H9 (cell line): ENCODE data around the gene COMMD10. TPM values are rescaled to one million over a fixed set of nuclear protein-coding genes. Genes with fewer than 3 reads are reported as not detected.

Experiments
- DNase-seq: peaks from one replicate; pipeline ENCODE4 v3.0.0-alpha.2; 2017
- H2AFZ ChIP-seq: one replicate; pipeline ENCODE4 v1.6.1; 2013; ENCODE audit warnings: mild to moderate bottlenecking, low read length, control low read depth, moderate library complexity
- H2AK5ac ChIP-seq: 2 replicates; pipeline ENCODE4 v1.6.1; 2013; ENCODE audit warnings: low read length, control low read depth, mixed read lengths; ENCODE audit not compliant: insufficient read length
- H2BK120ac ChIP-seq: one replicate; pipeline ENCODE4 v1.6.1; 2013; ENCODE audit warnings: low read depth, mild to moderate bottlenecking, low read length, control low read depth, inconsistent platforms; ENCODE audit not compliant: poor library complexity, severe bottlenecking
- H2BK12ac ChIP-seq: 2 replicates; pipeline ENCODE4 v1.6.1; 2013; ENCODE audit warnings: low read length, control low read depth, mixed read lengths, low read depth; ENCODE audit not compliant: insufficient read length
- H2BK15ac ChIP-seq: 2 replicates; pipeline ENCODE4 v1.6.1; 2013; ENCODE audit warnings: low read depth, low read length, control low read depth
- H2BK20ac ChIP-seq: one replicate; pipeline ENCODE4 v1.6.1; 2013; ENCODE audit warnings: low read depth, mild to moderate bottlenecking, low read length, control low read depth, inconsistent platforms; ENCODE audit not compliant: poor library complexity, severe bottlenecking
- H2BK5ac ChIP-seq: 2 replicates; pipeline ENCODE4 v1.6.1; 2013; ENCODE audit warnings: low read length, control low read depth, mixed read lengths; ENCODE audit not compliant: insufficient read length
- H3K14ac ChIP-seq: 2 replicates; pipeline ENCODE4 v1.6.1; 2013; ENCODE audit warnings: low read length, control low read depth; ENCODE audit not compliant: insufficient read depth
- H3K18ac ChIP-seq: 2 replicates; pipeline ENCODE4 v1.6.1; 2013; ENCODE audit warnings: low read depth, mild to moderate bottlenecking, mixed read lengths, low read length, control low read depth; ENCODE audit not compliant: insufficient read length
- H3K23ac ChIP-seq: 2 replicates; pipeline ENCODE4 v1.6.1; 2013; ENCODE audit warnings: low read length, control low read depth, mixed read lengths, low read depth; ENCODE audit not compliant: insufficient read length
- H3K23me2 ChIP-seq: 2 replicates; pipeline ENCODE4 v1.6.1; 2013; ENCODE audit warnings: low read depth, mild to moderate bottlenecking, mixed read lengths, low read length, control low read depth; ENCODE audit not compliant: insufficient read length, poor library complexity, severe bottlenecking
- H3K27ac ChIP-seq: 2 replicates; pipeline ENCODE4 v1.5.1; 2013; ENCODE audit warnings: low read length, control low read depth, mixed read lengths, low read depth; ENCODE audit not compliant: insufficient read length
- H3K27me3 ChIP-seq: 2 replicates; pipeline ENCODE4 v1.6.1; 2013; ENCODE audit warnings: low read length, control low read depth, inconsistent platforms; ENCODE audit not compliant: insufficient read depth
- H3K4ac ChIP-seq: 2 replicates; pipeline ENCODE4 v1.6.1; 2013; ENCODE audit warnings: low read depth, mild to moderate bottlenecking, control low read depth, inconsistent platforms, low read length, moderate library complexity
- H3K4me1 ChIP-seq: 2 replicates; pipeline ENCODE4 v1.6.1; 2013; ENCODE audit warnings: low read length, control low read depth, inconsistent platforms; ENCODE audit not compliant: insufficient read depth
- H3K4me2 ChIP-seq: 2 replicates; pipeline ENCODE4 v1.6.1; 2013; ENCODE audit warnings: low read length, control low read depth, mixed read lengths; ENCODE audit not compliant: insufficient read length, insufficient read depth
- H3K56ac ChIP-seq: 2 replicates; pipeline ENCODE4 v1.6.1; 2013; ENCODE audit warnings: low read depth, mild to moderate bottlenecking, mixed read lengths, low read length, control low read depth; ENCODE audit not compliant: insufficient read length
- H3K79me1 ChIP-seq: 2 replicates; pipeline ENCODE4 v1.6.1; 2013; ENCODE audit warnings: low read depth, mild to moderate bottlenecking, moderate library complexity, low read length, control low read depth, inconsistent platforms; ENCODE audit not compliant: insufficient read depth, poor library complexity, severe bottlenecking
- H3K79me2 ChIP-seq: 2 replicates; pipeline ENCODE4 v1.6.1; 2013; ENCODE audit warnings: low read length, control low read depth, inconsistent platforms; ENCODE audit not compliant: insufficient read depth
- H3K9ac ChIP-seq: 2 replicates; pipeline ENCODE4 v1.6.1; 2013; ENCODE audit warnings: low read length, control low read depth, mixed read lengths; ENCODE audit not compliant: insufficient read length; ENCODE audit errors: extremely low read depth
- H3K9me3 ChIP-seq: one replicate; pipeline ENCODE4 v1.6.1; 2013; ENCODE audit warnings: low read depth, low read length, inconsistent platforms; ENCODE audit not compliant: control insufficient read depth
- H3T11ph ChIP-seq: one replicate; pipeline ENCODE4 v1.6.1; 2013; ENCODE audit warnings: mild to moderate bottlenecking, low read length, control low read depth, inconsistent platforms
- H4K20me1 ChIP-seq: one replicate; pipeline ENCODE4 v1.6.1; 2013; ENCODE audit not compliant: control insufficient read depth, insufficient read length, insufficient read depth
- H4K5ac ChIP-seq: 2 replicates; pipeline ENCODE4 v1.6.1; 2013; ENCODE audit warnings: low read depth, mild to moderate bottlenecking, mixed read lengths, low read length, control low read depth; ENCODE audit not compliant: insufficient read length
- H4K8ac ChIP-seq: replicated peaks from 2 replicates; pipeline ENCODE4 v1.6.1; 2013; ENCODE audit warnings: low read length, control low read depth, mixed read lengths, low read depth; ENCODE audit not compliant: insufficient read length
- H4K91ac ChIP-seq: 2 replicates; pipeline ENCODE4 v1.6.1; 2013; ENCODE audit warnings: low read depth, mild to moderate bottlenecking, moderate library complexity, mixed read lengths, low read length, control low read depth; ENCODE audit not compliant: insufficient read length
- H3K27ac Mint-ChIP-seq, 3 experiments: 2 replicates in 2 of 3; 3 replicates in 1 of 3; pipeline ENCODE4 v1.8.0; 2020 to 2021; ENCODE audit warnings: mixed read lengths in 3 of 3, mild to moderate bottlenecking in 1 of 3, moderate library complexity in 1 of 3
- H3K27me3 Mint-ChIP-seq: 2 replicates; pipeline ENCODE4 v1.8.0; 2021; ENCODE audit warnings: low read depth, mild to moderate bottlenecking, moderate library complexity, mixed read lengths
- H3K36me3 Mint-ChIP-seq, 3 experiments: 2 replicates in 2 of 3; 3 replicates in 1 of 3; pipeline ENCODE4 v1.8.0; 2020 to 2021; ENCODE audit warnings: low read depth in 3 of 3, mixed read lengths in 3 of 3; ENCODE audit not compliant: insufficient read depth in 1 of 3
- H3K4me1 Mint-ChIP-seq, 2 experiments: 2 replicates each; pipeline ENCODE4 v1.8.0; 2020; ENCODE audit warnings: mixed read lengths in 2 of 2
- H3K4me3 Mint-ChIP-seq, 2 experiments: 2 replicates in 1 of 2; 3 replicates in 1 of 2; pipeline ENCODE4 v1.8.0; 2020 to 2021; ENCODE audit warnings: mild to moderate bottlenecking in 2 of 2, mixed read lengths in 2 of 2, moderate library complexity in 1 of 2
- H3K9me3 Mint-ChIP-seq, 2 experiments: 2 replicates in 1 of 2; 3 replicates in 1 of 2; pipeline ENCODE4 v1.8.0; 2020; ENCODE audit warnings: mild to moderate bottlenecking in 2 of 2, mixed read lengths in 2 of 2, moderate library complexity in 1 of 2
- CTCF ChIP-seq: fragments of 200-600 bp; sonication (generic); conservative IDR thresholded peaks from 3 replicates; pipeline ENCODE4 v1.8.0; 2021; ENCODE audit warnings: antibody characterized with exemption, mild to moderate bottlenecking
- WGBS: extraction: QIAGEN DNeasy Blood & Tissue Kit; methylation state at CpG from one replicate; pipeline ENCODE4 v1.1.7; 2013; ENCODE audit warnings: missing lambda C conversion rate, low lambda C conversion rate, mixed read lengths; ENCODE audit not compliant: insufficient read length; ENCODE audit errors: extremely low coverage; 5-methylcytosine and 5-hydroxymethylcytosine counted together
- total RNA-seq: library from RNA; stranded (reverse); gene quantifications from 2 replicates; pipeline ENCODE4 v1.2.1, GENCODE V29; 2021

COMMD10 gene
- total RNA-seq, 1 experiment from 2014 or later: 33.9 TPM

- Histone ChIP-seq H2BK20ac (no peak overlapping the region), H3K27ac (no peak overlapping the region), H3K18ac (no peak overlapping the region), H2BK5ac (no peak overlapping the region), H2BK12ac (no peak overlapping the region), H4K8ac (no peak overlapping the region), H3K79me2 (no peaks in the 10 kb centered on the region), H3K23me2 (no peaks in the 10 kb centered on the region), H2AK5ac (no peak overlapping the region), H3K4ac (no peak overlapping the region), H3K4me2 (no peak overlapping the region), H2BK15ac (no peak overlapping the region), H2BK120ac (no peak overlapping the region), H3K23ac (no peak overlapping the region), H4K91ac (no peak overlapping the region), H3K14ac (no peak overlapping the region), H3K9me3 (no peaks in the 10 kb centered on the region), H3K27me3 (no peaks in the 10 kb centered on the region), H3K79me1 (no peaks in the 10 kb centered on the region), H2AFZ (no peak overlapping the region), H3K56ac (no peak overlapping the region), H3K4me1 (no peaks in the 10 kb centered on the region), H3T11ph (no peak overlapping the region), H4K5ac (no peak overlapping the region), H4K20me1 (no peaks in the 10 kb centered on the region), H3K9ac (no peak overlapping the region)
- Mint-ChIP-seq H3K36me3 (no peaks in the 10 kb centered on the region), H3K27me3 (no peaks in the 10 kb centered on the region), H3K4me1 (no peaks in the 10 kb centered on the region), H3K27ac (no peak overlapping the region), H3K4me3 (no peak overlapping the region), H3K9me3 (no peaks in the 10 kb centered on the region)
- DNase-seq: no peak
- TF ChIP-seq CTCF: no peak
- 100% methylated on average over 4 of the region's 8 CpGs for WGBS
These were observed 73.1 kb downstream of the COMMD10 start for GRCh38 chr5:116157902-116158301.
